Glomerular visceral epithelial cell (primary cell): Measurements from ENCODE around the gene FSD1.
"Not testable (repeated sequence)": the region's sequence is repeated elsewhere in the genome, so short reads cannot be mapped to it uniquely, and the experiment has no call there.

Source experiments
- DNase-seq: peaks from one replicate; pipeline ENCODE4 v3.0.0-alpha.2; 2016; ENCODE audit errors: extremely low spot score

The FSD1 gene

GRCh38 chr19:4284974-4285373, 19.4 kb upstream of the FSD1 start:
- no peak for DNase-seq

- DNase-seq = not testable (repeated sequence)
These were observed 18.3 kb upstream of the FSD1 start for GRCh38 chr19:4286141-4286540.

GRCh38 chr19:4288091-4288777, 16.2 kb upstream of the FSD1 start:
- no peak for DNase-seq

GRCh38 chr19:4291184-4291732, 13.1 kb upstream of the FSD1 start:
- no peak for DNase-seq

- DNase-seq = no peak
These were observed 11.9 kb upstream of the FSD1 start for GRCh38 chr19:4292515-4292914.

- DNase-seq = no peak
These were observed 10.0 kb upstream of the FSD1 start for GRCh38 chr19:4294389-4294788.

- DNase-seq = no peak
These were observed 8.2 kb upstream of the FSD1 start for GRCh38 chr19:4295972-4296771.

GRCh38 chr19:4297901-4298809, 6.2 kb upstream of the FSD1 start:
- no peak for DNase-seq

- no peak for DNase-seq
These were observed 5.4 kb upstream of the FSD1 start for GRCh38 chr19:4298810-4299550.

- no peak for DNase-seq
These were observed 3.8 kb upstream of the FSD1 start for GRCh38 chr19:4300589-4300988.

GRCh38 chr19:4301590-4302242, 2.7 kb upstream of the FSD1 start:
- no peak for DNase-seq

GRCh38 chr19:4302243-4302640, 2.2 kb upstream of the FSD1 start, which contains the start of gene TMIGD2:
TSS of gene TMIGD2 (minus strand) at chr19:4302389. CDS start at chr19:4302385, 4 bp downstream.
- no peak for DNase-seq

- no peak for DNase-seq
These were observed 420 bp upstream of the FSD1 start for GRCh38 chr19:4303819-4304537.

GRCh38 chr19:4305257-4305612, 837 bp downstream of the FSD1 start:
- DNase-seq = no peak

- DNase-seq = no peak
These were observed 1.3 kb downstream of the FSD1 start for GRCh38 chr19:4305659-4306058.

- DNase-seq = no peak
These were observed 6.1 kb downstream of the FSD1 start for GRCh38 chr19:4310247-4311121.

- DNase-seq = no peak
These were observed 9.6 kb downstream of the FSD1 start for GRCh38 chr19:4313847-4314490.

GRCh38 chr19:4316956-4317355, 12.6 kb downstream of the FSD1 start:
- DNase-seq = no peak

- DNase-seq = no peak
These were observed 14.1 kb downstream of the FSD1 start for GRCh38 chr19:4318460-4318859.
